Measurements from ENCODE around the gene PLXNA4.
"Not testable (repeated sequence)": the region's sequence is repeated elsewhere in the genome, so short reads cannot be mapped to it uniquely, and the experiment has no call there.

PLXNA4 gene

GRCh38 chr7:132392713-132393112 lies 183.6 kb downstream of the PLXNA4 start:
- DNase-seq (ENCODE audit: low read depth in 3 of 3): no peak

DNA sequence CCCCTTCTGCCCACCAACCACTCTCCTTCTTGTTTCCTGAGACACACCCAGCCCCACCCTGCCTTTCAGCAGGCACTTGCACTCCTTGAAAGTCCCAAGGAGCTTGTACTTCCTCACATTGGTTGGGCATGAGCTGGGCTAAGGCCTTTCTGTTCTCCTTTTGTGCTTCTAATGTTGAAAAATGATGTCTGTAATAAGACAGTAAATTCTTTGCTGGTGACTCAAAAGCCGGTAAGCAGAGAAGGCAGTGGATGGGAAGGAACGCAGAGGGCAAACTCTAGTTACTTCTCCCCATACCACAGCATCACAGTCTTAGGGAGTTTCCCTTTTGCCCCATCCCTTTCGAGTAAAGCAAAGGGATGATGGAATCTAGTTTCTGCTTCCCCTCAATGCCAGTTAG lies 185.6 kb downstream of the PLXNA4 start:
- no peak for DNase-seq (ENCODE audit: low read depth in 3 of 3)

DNA sequence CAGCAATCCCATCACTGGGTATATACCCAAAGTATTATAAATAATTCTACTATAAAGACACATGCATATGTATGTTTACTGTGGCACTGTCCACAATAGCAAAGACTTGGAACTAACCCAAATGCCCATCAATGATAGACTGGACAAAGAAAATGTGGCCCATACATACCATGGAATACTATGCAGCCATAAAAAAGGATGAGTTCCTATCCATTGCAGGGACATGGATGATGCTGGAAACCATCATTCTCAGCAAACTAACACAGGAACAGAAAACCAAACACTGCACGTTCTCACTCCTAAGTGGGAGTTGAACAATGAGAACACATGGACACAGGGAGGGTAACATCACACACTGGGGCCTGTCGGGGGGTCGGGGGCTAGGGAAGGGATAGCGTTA lies 186.2 kb downstream of the PLXNA4 start:
- DNase-seq (ENCODE audit: low read depth in 3 of 3): not testable (repeated sequence)

GRCh38 chr7:132388688-132389087 lies 187.6 kb downstream of the PLXNA4 start:
- DNase-seq (ENCODE audit: low read depth in 3 of 3): no peak

DNA sequence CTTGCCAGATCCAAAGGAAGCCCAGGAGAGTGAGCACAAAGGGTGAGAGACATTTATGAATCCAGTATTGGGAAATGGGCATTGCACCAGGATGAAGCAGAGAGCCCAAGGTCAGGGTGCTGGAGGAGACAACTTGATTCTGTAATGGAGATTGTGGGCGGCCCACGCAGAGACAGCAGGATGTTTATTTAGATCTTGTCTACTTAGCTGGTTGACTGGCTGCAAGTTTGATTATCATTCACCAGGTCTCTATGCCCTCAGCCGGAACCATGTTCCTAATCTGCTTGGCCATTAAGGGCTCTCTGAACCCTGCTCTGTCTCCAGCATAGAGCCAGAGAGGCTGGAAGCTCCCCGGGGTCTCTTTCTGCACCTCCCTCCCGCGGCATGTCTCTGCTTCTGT lies 188.7 kb downstream of the PLXNA4 start:
- no peak for DNase-seq (ENCODE audit: low read depth in 3 of 3)

- DNase-seq (ENCODE audit: low read depth in 3 of 3): no peak
Observed at GRCh38 chr7:132386201-132386681, 190.0 kb downstream of the PLXNA4 start.

DNA sequence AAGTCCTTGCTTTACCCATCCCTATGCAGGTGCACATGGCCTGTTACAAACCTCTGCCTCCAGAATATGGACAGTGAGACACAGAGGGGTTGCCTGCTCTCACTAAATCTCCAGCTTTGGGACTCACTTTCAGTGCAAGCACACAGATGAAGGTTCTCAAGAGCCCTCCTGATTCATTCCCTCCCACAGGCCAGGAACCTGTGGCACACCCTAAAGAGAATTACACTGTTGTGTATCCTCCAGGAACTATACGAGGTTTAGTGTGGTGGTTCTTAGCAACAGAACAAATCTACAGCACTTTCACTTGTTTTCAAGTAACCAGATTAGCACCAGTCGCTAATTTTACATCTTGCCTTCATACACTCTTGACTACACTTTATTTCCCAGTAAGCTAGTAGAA lies 192.3 kb downstream of the PLXNA4 start:
- DNase-seq (ENCODE audit: low read depth in 3 of 3): no peak

DNA sequence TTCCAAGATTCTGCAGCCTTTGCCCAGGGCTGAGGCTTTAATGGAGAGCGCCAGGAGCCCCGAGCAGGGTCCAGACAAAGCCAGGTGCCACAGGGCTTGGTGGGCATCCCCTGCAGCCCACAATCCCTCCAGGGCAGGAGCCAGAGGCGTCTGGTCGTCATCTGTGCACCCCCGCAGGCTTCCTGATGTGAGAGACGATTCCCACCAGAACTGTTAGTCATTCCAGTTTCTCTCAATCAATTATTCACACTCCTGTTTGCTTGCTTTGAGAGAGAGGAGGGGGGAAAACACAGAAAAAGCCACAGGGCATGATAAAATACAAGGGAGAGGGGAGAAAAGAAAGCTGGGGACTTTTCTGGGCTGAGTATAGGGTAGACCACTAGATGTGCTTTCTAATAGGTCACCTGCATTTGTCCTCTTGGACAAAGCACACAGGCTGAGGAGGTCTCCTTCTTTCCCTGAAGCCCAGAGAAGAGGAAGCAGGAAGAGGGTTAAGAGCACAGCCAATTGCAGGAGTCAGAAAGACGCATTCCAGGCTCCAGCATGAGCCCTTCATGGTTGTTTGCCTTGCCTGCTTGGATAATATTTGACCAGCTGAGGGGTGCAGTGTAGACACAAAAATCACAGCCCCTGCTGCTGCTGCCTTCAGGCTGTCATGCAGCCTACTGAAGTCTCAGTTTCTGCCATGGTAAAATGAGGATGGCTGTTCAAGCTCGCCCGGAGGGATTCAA lies 194.4 kb downstream of the PLXNA4 start:
- no peak for DNase-seq (ENCODE audit: low read depth in 3 of 3)

- DNase-seq (ENCODE audit: low read depth in 3 of 3): no peak
Observed at GRCh38 chr7:132380059-132380458, 196.2 kb downstream of the PLXNA4 start.

DNA sequence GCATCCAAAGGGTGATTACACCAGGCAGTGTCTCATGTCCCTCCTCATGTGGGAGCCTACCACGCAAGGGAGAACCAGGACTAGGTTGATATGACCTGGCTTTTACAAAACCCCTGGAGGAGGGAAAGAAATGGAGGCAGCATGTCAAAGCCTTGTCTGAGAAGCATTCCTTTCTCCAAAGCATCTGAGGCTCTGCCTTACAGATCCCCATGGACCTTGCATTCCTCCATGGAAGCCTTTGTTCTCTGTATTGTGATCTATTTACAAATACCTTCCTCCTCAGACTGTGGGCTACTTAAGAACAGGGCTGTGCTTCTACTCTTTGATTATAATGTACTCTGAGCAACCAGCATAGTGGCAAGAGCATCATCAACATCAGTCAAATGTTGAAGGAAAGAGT lies 197.0 kb downstream of the PLXNA4 start:
- no peak for DNase-seq (ENCODE audit: low read depth in 3 of 3)

DNA sequence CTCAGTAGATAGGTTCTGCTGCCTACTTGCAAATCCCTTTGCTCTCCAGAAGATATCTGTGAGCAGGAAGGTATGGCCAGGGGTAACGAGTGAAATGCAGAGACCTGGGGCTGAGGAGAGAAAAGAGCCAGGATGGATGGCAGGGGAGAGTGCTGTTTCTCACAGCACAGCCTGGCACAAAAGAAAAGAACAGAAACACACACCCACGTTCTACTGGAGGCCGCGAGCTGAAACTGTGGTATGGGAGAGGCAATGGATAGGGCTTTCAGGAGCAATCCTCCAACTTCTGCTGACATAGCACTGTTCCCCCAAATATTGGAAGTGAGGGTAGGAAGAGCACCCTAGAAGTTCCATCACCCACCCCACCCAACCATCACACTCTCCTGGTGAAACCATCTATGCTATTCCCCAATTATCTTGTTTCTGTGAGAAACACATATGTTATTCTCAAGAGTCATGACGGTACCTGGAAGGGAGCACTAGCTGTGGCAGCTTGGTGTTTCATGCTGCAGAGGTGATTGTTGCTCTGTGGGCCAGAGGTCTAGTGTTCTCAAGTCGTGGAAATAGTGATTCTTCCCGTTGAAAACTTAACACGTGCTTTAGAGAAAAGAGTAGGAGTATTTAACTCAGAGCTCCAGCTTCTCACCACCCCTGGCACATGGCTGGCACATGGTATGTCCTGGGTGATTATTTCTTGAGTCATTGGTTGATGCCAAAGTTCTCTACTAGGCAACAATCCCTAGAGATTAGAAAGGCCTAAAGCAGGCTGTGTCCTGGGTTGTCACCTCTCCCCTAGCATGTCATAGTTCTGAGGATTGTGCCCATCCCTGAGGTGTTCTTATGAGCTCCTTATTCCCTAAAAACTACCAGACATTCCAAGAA lies 198.3 kb downstream of the PLXNA4 start:
- no peak for DNase-seq (ENCODE audit: low read depth in 3 of 3)

GRCh38 chr7:132377015-132377414 lies 199.3 kb downstream of the PLXNA4 start:
- no peak for DNase-seq (ENCODE audit: low read depth in 3 of 3)

- no peak for DNase-seq (ENCODE audit: low read depth in 3 of 3)
Observed at GRCh38 chr7:132376361-132377013, 199.8 kb downstream of the PLXNA4 start.

GRCh38 chr7:132373879-132374278 lies 202.4 kb downstream of the PLXNA4 start:
- DNase-seq (ENCODE audit: low read depth in 3 of 3): no peak

DNA sequence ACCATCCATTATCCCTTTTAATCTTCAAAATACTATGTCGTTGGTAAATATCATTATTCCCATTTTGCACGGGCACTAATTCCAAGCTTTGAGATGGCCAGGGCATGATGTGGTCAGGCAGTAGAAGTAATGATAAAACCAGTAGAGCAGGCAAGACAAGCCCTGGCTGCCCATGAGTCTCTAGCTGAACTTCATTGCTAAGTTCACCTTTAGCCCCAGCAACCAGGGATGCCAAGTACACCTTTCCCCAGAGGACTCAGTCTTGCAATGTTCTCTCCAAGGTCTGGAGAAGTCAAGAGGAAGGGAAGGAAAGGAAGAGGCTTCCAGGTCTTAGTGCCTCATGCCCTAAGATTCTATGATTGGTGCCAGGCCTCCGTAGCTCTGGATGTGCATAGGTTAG lies 203.2 kb downstream of the PLXNA4 start:
- DNase-seq (ENCODE audit: low read depth in 3 of 3): no peak

DNA sequence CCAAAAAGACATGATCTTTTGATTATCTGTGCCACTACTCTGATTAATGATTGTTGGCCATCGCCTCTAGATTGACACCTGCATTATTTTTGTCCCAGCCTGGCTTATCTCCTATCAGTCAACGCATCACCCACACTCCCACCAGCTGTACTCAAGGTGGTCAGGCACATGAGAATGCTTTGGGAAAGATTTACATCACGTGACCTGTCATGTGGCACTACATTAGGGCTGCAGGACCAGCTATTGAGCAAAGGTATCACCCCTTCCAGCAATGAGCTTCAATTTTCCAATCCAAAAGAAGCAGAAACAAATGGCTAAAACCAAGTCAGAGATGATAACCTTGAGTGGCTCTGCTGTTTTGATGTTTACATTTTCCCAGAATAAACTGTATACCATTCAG lies 204.3 kb downstream of the PLXNA4 start:
- no peak for DNase-seq (ENCODE audit: low read depth in 3 of 3)

DNA sequence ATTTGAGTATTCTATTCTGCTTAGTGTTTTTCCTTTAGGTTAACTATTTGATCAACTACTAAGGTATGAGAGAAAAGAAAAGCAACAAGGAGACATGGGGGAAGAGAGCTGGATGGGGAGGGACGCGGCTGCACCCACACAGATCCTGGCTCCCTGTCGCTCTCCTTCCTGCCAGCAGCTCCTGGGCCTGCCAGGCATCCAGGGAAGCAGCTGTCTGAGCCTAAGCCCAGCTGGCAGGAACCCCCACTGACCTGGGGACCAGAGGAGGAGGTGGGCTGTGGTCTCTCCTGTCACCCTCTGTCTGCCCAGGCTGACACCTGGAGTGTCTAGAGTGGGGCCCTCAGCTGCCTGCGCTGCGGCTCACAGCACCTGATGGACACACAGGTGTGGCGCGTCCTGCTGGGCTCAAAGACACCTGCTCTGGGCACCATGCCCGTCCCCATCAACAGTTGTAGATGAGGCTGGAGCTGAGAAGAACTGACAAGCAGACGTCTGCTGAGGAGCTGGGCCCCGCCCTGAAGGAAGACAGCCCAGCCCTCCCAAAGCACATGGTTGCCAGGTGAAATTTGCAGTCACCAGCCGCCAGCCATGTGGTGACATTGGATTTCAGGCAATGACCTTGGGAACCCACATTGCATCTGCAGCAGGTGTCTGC lies 207.9 kb downstream of the PLXNA4 start:
- DNase-seq (ENCODE audit: low read depth in 3 of 3): no peak

DNA sequence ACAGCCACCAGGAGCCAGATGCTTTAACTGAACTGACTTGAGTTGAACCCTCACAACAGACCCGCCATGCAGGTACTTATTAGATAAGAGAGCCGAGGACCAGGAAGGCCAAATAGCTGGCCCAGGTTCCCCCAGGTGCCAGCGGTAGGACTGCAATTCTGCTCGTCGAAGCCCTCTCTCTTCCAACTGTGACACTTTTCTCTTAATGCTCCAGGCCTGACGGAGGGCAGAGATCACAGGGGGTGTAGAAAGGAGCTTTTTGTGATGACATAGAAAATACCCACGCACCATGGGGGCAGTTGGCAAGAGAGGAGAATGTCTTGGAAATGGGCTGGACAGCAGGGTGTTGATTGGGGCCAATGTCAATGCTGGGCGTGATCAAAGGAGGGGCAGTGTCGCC lies 208.5 kb downstream of the PLXNA4 start:
- DNase-seq (ENCODE audit: low read depth in 3 of 3): no peak

DNA sequence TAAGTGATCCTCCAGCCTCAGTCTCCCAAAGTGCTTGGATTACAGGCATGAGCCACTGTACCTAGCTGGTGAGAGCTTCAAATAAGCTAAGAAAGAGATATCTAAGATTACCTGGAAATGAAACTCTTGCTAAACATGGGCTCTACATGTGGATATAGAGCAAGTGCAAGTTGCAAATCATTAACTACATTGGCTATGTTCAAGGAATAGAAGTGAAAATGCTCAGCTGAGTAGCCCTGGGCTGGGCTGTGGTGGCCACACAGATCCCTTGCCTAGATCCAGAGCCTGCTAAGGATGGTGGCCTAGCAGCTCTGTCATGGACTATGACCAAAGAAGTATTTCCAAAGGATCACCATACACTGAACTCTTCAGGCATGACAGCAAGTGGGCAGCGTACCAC lies 209.3 kb downstream of the PLXNA4 start:
- DNase-seq (ENCODE audit: low read depth in 3 of 3): no peak

DNA sequence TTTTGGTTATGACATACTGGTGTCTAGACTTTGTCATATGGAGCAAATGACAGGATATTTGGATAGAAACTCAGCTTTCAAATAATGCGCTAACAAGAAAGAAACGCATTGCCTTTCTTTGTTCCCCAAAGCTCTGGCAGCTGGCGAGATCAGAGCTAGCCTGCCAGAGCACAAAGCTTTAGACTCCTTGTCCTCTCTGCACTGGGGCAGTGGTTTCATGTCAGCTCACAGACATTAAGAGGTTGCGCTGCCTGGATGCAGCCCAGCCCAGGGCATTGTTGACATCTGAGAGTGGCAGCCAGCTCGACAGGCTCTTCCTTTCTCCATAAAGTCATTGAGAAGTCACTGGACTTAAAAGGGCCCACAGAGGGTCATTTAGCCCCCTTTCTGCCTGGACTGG lies 212.0 kb downstream of the PLXNA4 start:
- no peak for DNase-seq (ENCODE audit: low read depth in 3 of 3)

DNA sequence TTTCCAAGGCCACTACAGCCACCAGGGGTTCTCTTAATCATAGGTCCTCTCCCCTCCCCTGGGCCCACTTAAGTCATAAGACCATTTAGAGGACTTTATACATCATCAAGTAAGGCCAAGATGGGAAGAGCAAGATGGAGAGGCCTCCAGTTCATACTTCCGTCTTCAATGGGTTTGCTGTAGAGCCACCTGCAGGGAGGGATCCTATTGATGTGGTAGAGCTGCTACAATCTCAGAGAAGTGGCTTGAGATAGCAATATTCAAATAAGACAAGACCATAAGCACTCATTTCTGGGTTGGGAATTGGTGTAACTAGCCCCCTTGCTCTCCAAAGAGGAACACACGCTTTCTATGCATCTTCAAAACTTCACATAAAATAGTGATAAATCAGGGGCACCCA lies 214.2 kb downstream of the PLXNA4 start:
- DNase-seq (ENCODE audit: low read depth in 3 of 3): no peak

DNA sequence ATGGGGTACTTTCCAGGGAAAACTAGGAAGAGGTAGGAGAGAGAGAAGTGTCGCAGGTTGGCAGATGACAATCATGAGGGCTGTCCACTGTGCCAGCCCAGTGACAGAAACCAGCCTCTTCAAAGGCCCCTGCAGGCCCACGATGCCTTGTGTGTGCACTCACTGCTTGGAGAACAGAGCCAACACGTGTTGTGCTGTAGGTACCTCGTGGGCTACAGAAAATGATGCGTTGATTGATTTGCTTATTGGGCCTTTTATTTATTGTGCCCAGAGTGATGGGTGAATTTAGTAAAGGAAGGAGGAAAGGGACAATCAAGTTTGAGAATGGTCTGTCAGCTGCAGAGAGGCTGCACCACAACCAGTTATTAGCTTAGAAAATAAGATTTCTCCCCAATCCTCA lies 215.1 kb downstream of the PLXNA4 start:
- DNase-seq (ENCODE audit: low read depth in 3 of 3): no peak
